OCI-LY7 (cell line): ENCODE data around the gene DERA.

Experiments
- CTCF ChIP-seq: fragments of 200-600 bp; sonication (generic); conservative IDR thresholded peaks from 2 replicates; pipeline ENCODE4 v1.5.1; 2014; ENCODE audit warnings: mild to moderate bottlenecking, antibody characterized with exemption, low read length, moderate library complexity, mixed read lengths
- EZH2phosphoT487 ChIP-seq: fragments of 200-600 bp; sonication (generic); IDR thresholded peaks from 2 replicates; pipeline ENCODE4 v1.6.1; 2018; ENCODE audit warnings: low read depth, borderline replicate concordance, mild to moderate bottlenecking, mixed run types, antibody characterized with exemption, low read length, moderate library complexity, mixed read lengths

GRCh38 chr12:16062611-16063010, 151.5 kb downstream of the DERA start:
- TF ChIP-seq CTCF, result no peak
- no peak for TF ChIP-seq EZH2phosphoT487
